Testis (tissue), 5 donors: Measurements from ENCODE around the gene NLRP13. TPM values are rescaled to one million over a fixed set of nuclear protein-coding genes. Genes with fewer than 3 reads are reported as not detected.

Experiments
- DNase-seq: peaks from one replicate; pipeline ENCODE4 v3.0.0-alpha.2; 2019
- H3K27ac ChIP-seq, 2 donors: fragments of 200-600 bp; sonication (generic); one replicate each; pipeline ENCODE4 v1.5.1; 2019
- H3K27me3 ChIP-seq: fragments of 200-600 bp; sonication (generic); one replicate; pipeline ENCODE4 v1.5.1; 2019
- H3K36me3 ChIP-seq: fragments of 200-600 bp; sonication (generic); one replicate; pipeline ENCODE4 v1.5.1; 2017; ENCODE audit warnings: low read depth; ENCODE audit errors: missing control alignments
- H3K4me1 ChIP-seq: fragments of 200-600 bp; sonication (generic); one replicate; pipeline ENCODE4 v1.5.1; 2019
- H3K4me3 ChIP-seq, 2 donors: fragments of 200-600 bp; sonication (generic); one replicate each; pipeline ENCODE4 v1.5.1; 2017 to 2019
- H3K9me3 ChIP-seq: fragments of 200-600 bp; sonication (generic); one replicate; pipeline ENCODE4 v1.5.1; 2017
- POLR2A ChIP-seq: fragments of 450-650 bp; IDR thresholded peaks from one replicate; pipeline ENCODE4 v1.6.1; 2017; ENCODE audit warnings: antibody characterized with exemption, mild to moderate bottlenecking, moderate library complexity
- WGBS, 2 donors: methylation state at CpG; one replicate each; pipeline ENCODE4 v1.1.5; 2018; 5-methylcytosine and 5-hydroxymethylcytosine counted together
- intact Hi-C: fragments of 100-400 bp; cut with DNase I; formaldehyde crosslinking; loops from one replicate; pipeline ENCODE4 v1.15.1; 2023; ENCODE audit warnings: low total_unique reads
- long read RNA-seq, 2 donors: transcript quantifications; one replicate each; lab custom pipeline, GENCODE V29; 2026
- polyA plus RNA-seq: library from polyadenylated mRNA; stranded (reverse); fragments of 350-450 nt; fragmentation: Illumina TruSeq; extraction: RNeasy Lipid Tissue Mini Kit (QIAGEN cat#74804); gene quantifications from one replicate; pipeline ENCODE4 v1.2.3, GENCODE V29; 2014; ENCODE audit warnings: low read depth, low replicate concordance; ENCODE audit not compliant: insufficient read depth
- total RNA-seq, 2 donors: library from RNA; depleted of rRNA; stranded (reverse); fragments of >200 nt; gene quantifications; one replicate each; pipeline ENCODE4 v1.2.3, GENCODE V29; 2016
- TF ChIP-seq, protein P1 (sequence below), 3 experiments: fragments of 450-650 bp in 2 of 3; fragments of 200-600 bp in 1 of 3; sonication (generic) in 1 of 3; IDR thresholded peaks; one replicate each; pipeline ENCODE4 v1.5.1; 2016 to 2019; ENCODE audit warnings: antibody characterized with exemption in 3 of 3, mild to moderate bottlenecking in 2 of 3, moderate library complexity in 1 of 3

The NLRP13 gene, protein sequence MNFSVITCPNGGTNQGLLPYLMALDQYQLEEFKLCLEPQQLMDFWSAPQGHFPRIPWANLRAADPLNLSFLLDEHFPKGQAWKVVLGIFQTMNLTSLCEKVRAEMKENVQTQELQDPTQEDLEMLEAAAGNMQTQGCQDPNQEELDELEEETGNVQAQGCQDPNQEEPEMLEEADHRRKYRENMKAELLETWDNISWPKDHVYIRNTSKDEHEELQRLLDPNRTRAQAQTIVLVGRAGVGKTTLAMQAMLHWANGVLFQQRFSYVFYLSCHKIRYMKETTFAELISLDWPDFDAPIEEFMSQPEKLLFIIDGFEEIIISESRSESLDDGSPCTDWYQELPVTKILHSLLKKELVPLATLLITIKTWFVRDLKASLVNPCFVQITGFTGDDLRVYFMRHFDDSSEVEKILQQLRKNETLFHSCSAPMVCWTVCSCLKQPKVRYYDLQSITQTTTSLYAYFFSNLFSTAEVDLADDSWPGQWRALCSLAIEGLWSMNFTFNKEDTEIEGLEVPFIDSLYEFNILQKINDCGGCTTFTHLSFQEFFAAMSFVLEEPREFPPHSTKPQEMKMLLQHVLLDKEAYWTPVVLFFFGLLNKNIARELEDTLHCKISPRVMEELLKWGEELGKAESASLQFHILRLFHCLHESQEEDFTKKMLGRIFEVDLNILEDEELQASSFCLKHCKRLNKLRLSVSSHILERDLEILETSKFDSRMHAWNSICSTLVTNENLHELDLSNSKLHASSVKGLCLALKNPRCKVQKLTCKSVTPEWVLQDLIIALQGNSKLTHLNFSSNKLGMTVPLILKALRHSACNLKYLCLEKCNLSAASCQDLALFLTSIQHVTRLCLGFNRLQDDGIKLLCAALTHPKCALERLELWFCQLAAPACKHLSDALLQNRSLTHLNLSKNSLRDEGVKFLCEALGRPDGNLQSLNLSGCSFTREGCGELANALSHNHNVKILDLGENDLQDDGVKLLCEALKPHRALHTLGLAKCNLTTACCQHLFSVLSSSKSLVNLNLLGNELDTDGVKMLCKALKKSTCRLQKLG
- total RNA-seq (under 1 TPM in 1 of 2 donors, not detected in 1; 0.19 TPM), polyA plus RNA-seq (0.08 TPM)
- long read RNA-seq, donor 1, result 0 reads
- long read RNA-seq, donor 2, result 0 reads

DNA sequence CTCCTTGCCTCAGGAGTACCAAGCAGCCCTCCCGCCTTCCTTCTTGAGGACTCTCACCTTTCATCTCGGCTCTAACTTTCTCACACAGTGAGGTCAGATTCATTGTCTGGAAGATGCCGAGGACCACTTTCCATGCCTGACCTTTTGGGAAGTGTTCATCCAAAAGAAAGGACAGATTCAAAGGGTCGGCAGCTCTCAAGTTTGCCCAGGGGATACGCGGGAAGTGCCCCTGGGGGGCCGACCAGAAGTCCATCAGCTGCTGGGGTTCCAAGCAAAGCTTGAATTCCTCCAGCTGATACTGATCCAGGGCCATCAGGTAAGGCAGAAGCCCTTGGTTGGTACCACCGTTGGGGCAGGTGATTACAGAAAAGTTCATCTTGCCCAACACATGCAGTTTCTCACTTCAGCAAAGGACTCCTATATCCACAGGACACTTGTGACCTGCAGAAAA is at the start of gene NLRP13:
Gene NLRP13, minus strand, starts transcription at position 401 of the 451 bp plus-strand sequence. Its CDS starts 25 bp downstream, at position 376.
- 76 to 92% methylated on average over 4 to 8 of the region's 8 CpGs for WGBS, 2 donors
- intact Hi-C loops, result no loop called here
- H3K36me3 ChIP-seq, result no peaks in the 10 kb centered on the region
- no peak within 1 kb of the TSS for H3K4me3 ChIP-seq
- TF ChIP-seq, protein P1, sequence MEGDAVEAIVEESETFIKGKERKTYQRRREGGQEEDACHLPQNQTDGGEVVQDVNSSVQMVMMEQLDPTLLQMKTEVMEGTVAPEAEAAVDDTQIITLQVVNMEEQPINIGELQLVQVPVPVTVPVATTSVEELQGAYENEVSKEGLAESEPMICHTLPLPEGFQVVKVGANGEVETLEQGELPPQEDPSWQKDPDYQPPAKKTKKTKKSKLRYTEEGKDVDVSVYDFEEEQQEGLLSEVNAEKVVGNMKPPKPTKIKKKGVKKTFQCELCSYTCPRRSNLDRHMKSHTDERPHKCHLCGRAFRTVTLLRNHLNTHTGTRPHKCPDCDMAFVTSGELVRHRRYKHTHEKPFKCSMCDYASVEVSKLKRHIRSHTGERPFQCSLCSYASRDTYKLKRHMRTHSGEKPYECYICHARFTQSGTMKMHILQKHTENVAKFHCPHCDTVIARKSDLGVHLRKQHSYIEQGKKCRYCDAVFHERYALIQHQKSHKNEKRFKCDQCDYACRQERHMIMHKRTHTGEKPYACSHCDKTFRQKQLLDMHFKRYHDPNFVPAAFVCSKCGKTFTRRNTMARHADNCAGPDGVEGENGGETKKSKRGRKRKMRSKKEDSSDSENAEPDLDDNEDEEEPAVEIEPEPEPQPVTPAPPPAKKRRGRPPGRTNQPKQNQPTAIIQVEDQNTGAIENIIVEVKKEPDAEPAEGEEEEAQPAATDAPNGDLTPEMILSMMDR (IDR thresholded peaks at IDR 0.05), result no peak
- TF ChIP-seq POLR2A, result no peak
- no peaks in the 10 kb centered on the region for H3K9me3 ChIP-seq
- H3K4me1 ChIP-seq, result no peaks in the 10 kb centered on the region
- no peak within 1 kb of the TSS for H3K27ac ChIP-seq
- DNase-seq, result no peak
- H3K27me3 ChIP-seq, result no peaks in the 10 kb centered on the region

DNA sequence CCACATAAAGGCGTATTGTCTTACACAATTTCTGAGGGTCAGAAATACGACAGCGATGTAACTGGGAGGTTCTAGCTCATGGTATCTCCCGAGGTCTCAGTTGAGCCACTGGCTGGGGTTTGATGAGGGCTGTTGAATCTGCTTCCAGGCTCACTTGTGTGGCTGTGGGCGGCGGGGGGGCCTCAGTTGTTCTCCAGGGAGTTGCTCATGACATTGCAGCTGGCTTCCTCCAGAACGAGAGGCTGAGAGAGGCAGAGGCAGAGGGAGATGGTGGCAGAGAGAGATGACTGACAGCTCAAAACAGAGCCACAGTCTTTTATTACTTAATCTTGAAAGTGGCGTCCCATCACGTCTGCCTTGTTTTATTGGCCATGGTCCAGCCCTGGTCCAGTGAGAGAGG is 48.3 kb upstream of the NLRP13 start:
- Histone ChIP-seq H3K27ac (no peak overlapping the region), H3K9me3 (no peaks in the 10 kb centered on the region), H3K27me3 (no peaks in the 10 kb centered on the region), H3K36me3 (no peaks in the 10 kb centered on the region), H3K4me3 (no peak overlapping the region), H3K4me1 (no peaks in the 10 kb centered on the region)
- intact Hi-C loops, result no loop called here
- TF ChIP-seq, protein P1 (IDR thresholded peaks at IDR 0.05), result no peak
- TF ChIP-seq POLR2A, result no peak
- 71 to 83% methylated on average over 9 of the region's 9 CpGs for WGBS, 2 donors
- DNase-seq, result no peak

DNA sequence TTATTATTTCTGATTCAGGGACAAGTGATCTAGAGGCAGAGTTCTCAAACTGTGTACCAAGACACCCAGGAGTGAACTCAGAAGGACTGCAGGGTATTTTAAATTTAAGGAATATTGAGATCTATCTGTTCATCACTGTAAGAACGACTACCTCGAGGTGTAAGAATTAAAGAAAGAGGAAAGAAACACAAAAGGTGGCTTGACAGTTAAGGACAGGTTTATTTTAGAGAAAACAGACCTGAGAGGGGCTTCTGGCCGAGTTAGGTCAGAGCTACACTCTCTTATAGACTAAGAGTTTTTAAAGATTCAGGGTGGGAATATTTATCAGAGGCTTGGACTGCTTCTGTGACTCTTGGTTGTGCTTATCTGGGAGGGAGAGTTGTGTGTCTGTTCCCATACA is 41.8 kb upstream of the NLRP13 start:
- 54 to 65% methylated on average over 3 of the region's 3 CpGs for WGBS, 2 donors
- TF ChIP-seq, protein P1 (IDR thresholded peaks at IDR 0.05), result no peak
- TF ChIP-seq POLR2A, result no peak

DNA sequence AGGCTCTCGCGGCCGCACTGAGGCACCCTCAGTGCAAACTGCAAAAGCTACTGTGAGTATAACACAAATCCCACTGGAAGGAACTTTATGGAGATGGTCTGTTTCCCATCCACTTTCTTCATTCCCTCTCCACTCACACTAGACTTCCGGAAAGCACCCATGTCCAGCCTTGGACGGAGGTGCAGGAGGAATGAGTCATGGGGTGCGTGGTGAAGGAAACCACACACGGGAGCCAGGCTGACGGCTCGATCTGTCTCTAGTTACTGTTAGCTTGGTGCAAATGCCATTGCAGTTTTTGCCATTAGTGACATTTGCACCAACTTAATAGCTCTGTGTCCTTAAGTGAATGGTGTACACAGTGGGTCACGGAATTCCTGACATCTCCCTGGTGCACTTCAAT is 30.1 kb upstream of the NLRP13 start:
- no peak overlapping the region for H3K4me3 ChIP-seq
- WGBS, 2 donors, result 88 to 93% methylated on average over 10 of the region's 10 CpGs
- TF ChIP-seq, protein P1 (IDR thresholded peaks at IDR 0.05), result no peak
- no peak for TF ChIP-seq POLR2A
- no peaks in the 10 kb centered on the region for H3K9me3 ChIP-seq
- H3K27ac ChIP-seq, result no peak overlapping the region
- H3K27me3 ChIP-seq, result no peaks in the 10 kb centered on the region
- no peaks in the 10 kb centered on the region for H3K4me1 ChIP-seq
- no peak for DNase-seq
- intact Hi-C loops, result no loop called here
- no peaks in the 10 kb centered on the region for H3K36me3 ChIP-seq

More for the DNA sequence above, 41.8 kb upstream of the NLRP13 start:
- Histone ChIP-seq H3K27ac (no peak overlapping the region), H3K4me3 (no peak overlapping the region), H3K4me1 (no peaks in the 10 kb centered on the region), H3K9me3 (no peaks in the 10 kb centered on the region), H3K27me3 (no peaks in the 10 kb centered on the region), H3K36me3 (no peaks in the 10 kb centered on the region)
- intact Hi-C loops, result no loop called here
- DNase-seq, result no peak
